GM12878 (cell line): ENCODE data around the gene MDFI. TPM values are rescaled to one million over a fixed set of nuclear protein-coding genes. Genes with fewer than 3 reads are reported as not detected.

Experiments used
- ATAC-seq: fragments of 200-7000 bp; cut with Tn5 transposase; 3 replicates; pipeline ENCODE4 v1.9.1; 2020; ENCODE audit warnings: mild to moderate bottlenecking, moderate library complexity
- BruUV-seq: library from RNA; stranded (reverse); fragments of 400-500 nt; replicated peaks from 2 replicates; lab custom pipeline; 2021; lab: Mats Ljungman, UMichigan
- CTCF ChIA-PET: fragments of 300-600 bp; sonication (Branson Sonifier 250); formaldehyde crosslinking; extraction: SDS; loops from one replicate; lab custom pipeline; 2021; ENCODE audit warnings: inconsistent platforms; lab: Yijun Ruan, JAX
- POLR2A ChIA-PET: fragments of 350-600 bp; formaldehyde crosslinking; extraction: SDS; loops from one replicate; lab custom pipeline; 2021; ENCODE audit warnings: inconsistent platforms; lab: Charles Lee
- RAD21 ChIA-PET: fragments of 300-600 bp; sonication (Branson Sonifier 250); formaldehyde crosslinking; loops from one replicate; lab custom pipeline; 2023; ENCODE audit warnings: antibody characterized with exemption; ENCODE audit not compliant: unreplicated experiment; lab: Charles Lee
- SMC1A ChIA-PET: fragments of 300-600 bp; sonication (Branson Sonifier 250); formaldehyde crosslinking; loops from one replicate; lab custom pipeline; 2023; ENCODE audit not compliant: unreplicated experiment, uncharacterized antibody; lab: Charles Lee
- DNase-seq: peaks from one replicate; pipeline ENCODE4 v3.0.0-alpha.2; 2011; ENCODE audit warnings: low read depth, low spot score
- FAIRE-seq: peaks from 3 replicates; lab custom pipeline; 2011; peaks lifted over from hg19 to GRCh38; lab: Jason Lieb, UNC
- H2AFZ ChIP-seq: 2 replicates; pipeline ENCODE4 v1.6.0; 2011; ENCODE audit warnings: low read depth, low read length, control low read depth; ENCODE audit not compliant: control insufficient read depth
- H3K27ac ChIP-seq: 2 replicates; pipeline ENCODE4 v1.5.1; 2011; ENCODE audit warnings: control low read depth; ENCODE audit not compliant: control insufficient read depth, insufficient read depth
- H3K27me3 ChIP-seq, 2 experiments: replicated peaks in 1 of 2; 2 replicates each; pipeline versions ENCODE4 v1.6.0 to v1.6.1; 2011; ENCODE audit warnings: low read length in 1 of 2; ENCODE audit not compliant: control insufficient read depth in 2 of 2, insufficient read depth in 2 of 2
- H3K36me3 ChIP-seq, 2 experiments: 2 replicates each; pipeline ENCODE4 v1.5.1; 2011; ENCODE audit warnings: low read length in 1 of 2; ENCODE audit not compliant: control insufficient read depth in 2 of 2, insufficient read depth in 2 of 2
- H3K4me1 ChIP-seq: 2 replicates; pipeline ENCODE4 v1.6.1; 2011; ENCODE audit warnings: mild to moderate bottlenecking, low read length, moderate library complexity, mixed read lengths; ENCODE audit not compliant: control insufficient read depth, insufficient read depth
- H3K4me2 ChIP-seq: 2 replicates; pipeline ENCODE4 v1.6.0; 2011; ENCODE audit warnings: control low read depth; ENCODE audit not compliant: control insufficient read depth, insufficient read depth
- H3K4me3 ChIP-seq: fragments of 200-600 bp; sonication (generic); 2 replicates; pipeline ENCODE4 v1.5.1; 2016
- H3K79me2 ChIP-seq: 2 replicates; pipeline ENCODE4 v1.6.0; 2011; ENCODE audit warnings: low read length; ENCODE audit not compliant: control insufficient read depth, insufficient read depth
- H3K9ac ChIP-seq: 2 replicates; pipeline ENCODE4 v1.8.0; 2011; ENCODE audit warnings: low read length, control low read depth, mixed read lengths; ENCODE audit not compliant: control insufficient read depth, insufficient read depth
- H3K9me3 ChIP-seq: replicated peaks from 3 replicates; pipeline ENCODE4 v1.5.1; 2011; ENCODE audit warnings: mild to moderate bottlenecking, low read length; ENCODE audit not compliant: control insufficient read depth, insufficient read depth
- H4K20me1 ChIP-seq: 2 replicates; pipeline ENCODE4 v1.6.0; 2011; ENCODE audit not compliant: control insufficient read depth, insufficient read depth
- ATF3 ChIP-seq: IDR thresholded peaks from 2 replicates; pipeline ENCODE4 v1.6.1; 2011; ENCODE audit warnings: low read depth, mild to moderate bottlenecking, low read length, moderate library complexity, borderline replicate concordance; ENCODE audit errors: extremely low read depth
- CBX5 ChIP-seq: sonication (generic); IDR thresholded peaks from 2 replicates; pipeline ENCODE4 v1.6.1; 2016; ENCODE audit warnings: low read depth, moderate library complexity, mild to moderate bottlenecking, inconsistent platforms
- ETV6 ChIP-seq, 2 experiments: fragments of 450-650 bp in 1 of 2; IDR thresholded peaks in 1 of 2; conservative IDR thresholded peaks in 1 of 2; 2 replicates each; pipeline ENCODE4 v1.6.1; 2014; ENCODE audit warnings: antibody characterized with exemption in 1 of 2, borderline replicate concordance in 1 of 2, low read depth in 1 of 2, mild to moderate bottlenecking in 1 of 2, moderate library complexity in 1 of 2
- NR2C2 ChIP-seq: IDR thresholded peaks from 2 replicates; pipeline ENCODE4 v1.6.1; 2011; ENCODE audit warnings: borderline replicate concordance, low read depth; ENCODE audit not compliant: control insufficient read depth, insufficient read length
- REST ChIP-seq: IDR thresholded peaks from 2 replicates; pipeline ENCODE4 v1.6.1; 2012; ENCODE audit warnings: mild to moderate bottlenecking, low read depth, low read length
- USF1 ChIP-seq: IDR thresholded peaks from 2 replicates; pipeline ENCODE4 v1.6.1; 2011; ENCODE audit warnings: borderline replicate concordance, low read depth, mild to moderate bottlenecking, moderate library complexity, mixed read lengths, low read length; ENCODE audit not compliant: insufficient read depth; ENCODE audit errors: extremely low read length
- ZBTB40 ChIP-seq: fragments of 450-650 bp; IDR thresholded peaks from 2 replicates; pipeline ENCODE4 v1.6.1; 2016; ENCODE audit warnings: mild to moderate bottlenecking, moderate library complexity, borderline replicate concordance
- WGBS: methylation state at CpG from one replicate; pipeline ENCODE4 v1.1.6; 2016; ENCODE audit warnings: low lambda C conversion rate; ENCODE audit not compliant: insufficient replicate concordance, insufficient coverage; ENCODE audit errors: missing lambda C conversion rate; 5-methylcytosine and 5-hydroxymethylcytosine counted together
- in situ Hi-C: fragments of 300-500 bp; cut with MboI; formaldehyde crosslinking; loops from 9 replicates; pipeline ENCODE4 v1.14.3; 2018; ENCODE audit warnings: mixed read lengths
- intact Hi-C: fragments of 100-400 bp; cut with micrococcal nuclease; formaldehyde crosslinking; loops from one replicate; pipeline ENCODE4 v1.14.2; 2022; ENCODE audit not compliant: unreplicated experiment
- polyA plus RNA-seq, 11 experiments: library from polyadenylated mRNA; depleted of rRNA in 4 of 11; unstranded in 6 of 11; stranded (reverse) in 5 of 11; fragments of >200 nt; fragmentation: Nextera tagmentation in 4 of 11; fragmentation: Illumina TruSeq in 1 of 11; extraction: Ambion mirVana in 4 of 11; extraction: Trizol in 1 of 11; gene quantifications; 1 replicate in 1 of 11; 2 replicates in 10 of 11; pipeline versions ENCODE4 v1.2.1 to v1.2.3, GENCODE V29; 2011 to 2016; ENCODE audit warnings: inconsistent platforms in 2 of 11, missing spikeins in 2 of 11, low read depth in 1 of 11
- total RNA-seq, 4 experiments: library from RNA; depleted of rRNA in 3 of 4; stranded (reverse); fragments of >200 nt in 3 of 4; fragmentation: Illumina TruSeq in 1 of 4; extraction: Trizol in 1 of 4; gene quantifications; 2 replicates each; pipeline versions ENCODE4 v1.2.1 to v1.2.3, GENCODE V29; 2013 to 2021

Gene MDFI
- total and polyA plus RNA-seq, 10 of the 15 experiments (the other 5 are each of a cell fraction or from before 2014, with no cell fraction given) = not detected

- Histone ChIP-seq H3K36me3 (peaks cover 2% of the 10 kb centered on the region in 2 experiments; a peak in 3 of 4 replicates), H3K9ac (no peak overlapping the region), H3K9me3 (no peaks in the 10 kb centered on the region), H3K4me1 (no peaks in the 10 kb centered on the region), H3K27ac (no peak overlapping the region), H3K79me2 (no peaks in the 10 kb centered on the region), H3K4me3 (no peak overlapping the region), H2AFZ (no peak overlapping the region), H3K4me2 (no peak overlapping the region), H3K27me3 (no peaks in the 10 kb centered on the region), H4K20me1 (no peaks in the 10 kb centered on the region)
- in situ Hi-C loops (no loop called here), intact Hi-C loops (no loop called here)
- no peak for ATAC-seq
- ChIA-PET RAD21 (interaction anchor here (7.8 kb wide), 1 partner anchor 134 kb away, joined by 57 read pairs; no protein-coding TSS in a partner anchor), CTCF (interaction anchor here (0.7 to 1.5 kb wide), 5 partner anchors 85 to 176 kb away, joined by 3 to 5 read pairs (median 4); no protein-coding TSS in a partner anchor), SMC1A (interaction anchor here (2.0 kb wide), 1 partner anchor 171 kb away, joined by 7 read pairs; no protein-coding TSS in a partner anchor), POLR2A (no interaction called here)
- WGBS = 88% methylated on average over 11 of the region's 11 CpGs
- no peak for FAIRE-seq
- BruUV-seq = no TSS peak
- DNase-seq = no peak
- TF ChIP-seq CBX5 (no peak), USF1 (no peak), NR2C2 (no peak), ATF3 (no peak), ETV6 (conservative IDR thresholded peaks at IDR 0.05 in 1 of 2, IDR thresholded peaks at IDR 0.05 in 1 of 2; ENCODE audit: borderline replicate concordance in 1 of 2, low read depth in 1 of 2) (no peak), ZBTB40 (no peak), REST (no peak)
These were observed 41.5 kb upstream of the MDFI start for GRCh38 chr6:41596807-41597206.
